HepG2 (cell line): ENCODE data around the gene KCNT2. TPM values are rescaled to one million over a fixed set of nuclear protein-coding genes. Genes with fewer than 3 reads are reported as not detected.

Experiments used
- AKAP8 ChIP-seq: sonication (generic); formaldehyde crosslinking; IDR thresholded peaks from 2 replicates; pipeline ENCODE4 v1.5.1; 2020; ENCODE audit warnings: mild to moderate bottlenecking, missing genetic modification reagents
- BCL6 ChIP-seq: IDR thresholded peaks from 2 replicates; pipeline ENCODE4 v1.6.1; 2016; ENCODE audit warnings: missing genetic modification reagents, missing compliant biosample characterization
- DMAP1 ChIP-seq: IDR thresholded peaks from 2 replicates; pipeline ENCODE4 v1.6.1; 2016
- HOXA3 ChIP-seq: sonication (generic); formaldehyde crosslinking; IDR thresholded peaks from 2 replicates; pipeline ENCODE4 v1.5.0; 2020; ENCODE audit warnings: missing genetic modification reagents
- IRX3 ChIP-seq: sonication (generic); formaldehyde crosslinking; IDR thresholded peaks from 2 replicates; pipeline ENCODE4 v1.8.1; 2023; ENCODE audit warnings: mild to moderate bottlenecking, low read depth, missing genetic modification reagents, borderline replicate concordance
- MAFK ChIP-seq, 2 experiments: IDR thresholded peaks in 1 of 2; conservative IDR thresholded peaks in 1 of 2; 2 replicates each; pipeline ENCODE4 v1.6.1; 2011; ENCODE audit warnings: improper control_type of control experiment in 2 of 2, low read length in 2 of 2
- MAX ChIP-seq: IDR thresholded peaks from 2 replicates; pipeline ENCODE4 v1.6.1; 2012; ENCODE audit warnings: inconsistent platforms
- POLR2G ChIP-seq: fragments of 200-400 bp; formaldehyde crosslinking; IDR thresholded peaks from 2 replicates; pipeline ENCODE4 v1.6.1; 2018; ENCODE audit warnings: mild to moderate bottlenecking, low read depth, low read length, moderate library complexity
- RORA ChIP-seq: sonication (generic); formaldehyde crosslinking; IDR thresholded peaks from 2 replicates; pipeline ENCODE4 v1.5.0; 2020; ENCODE audit warnings: mild to moderate bottlenecking, missing genetic modification reagents, moderate library complexity
- SOX5 ChIP-seq: IDR thresholded peaks from 2 replicates; pipeline ENCODE4 v1.6.1; 2016; ENCODE audit warnings: borderline replicate concordance
- ZNF367 ChIP-seq: sonication (generic); formaldehyde crosslinking; IDR thresholded peaks from 2 replicates; pipeline ENCODE4 v1.4.0; 2020; ENCODE audit warnings: missing genetic modification reagents, borderline replicate concordance
- ZNF496 ChIP-seq: sonication (generic); formaldehyde crosslinking; IDR thresholded peaks from 2 replicates; pipeline ENCODE4 v1.8.1; 2023; ENCODE audit warnings: mild to moderate bottlenecking, moderate library complexity, missing genetic modification reagents; ENCODE audit not compliant: insufficient replicate concordance
- ZNF83 ChIP-seq: sonication (generic); formaldehyde crosslinking; IDR thresholded peaks from 2 replicates; pipeline ENCODE4 v1.4.0; 2020; ENCODE audit warnings: missing genetic modification reagents, mild to moderate bottlenecking, borderline replicate concordance
- polyA plus RNA-seq, 8 experiments: library from polyadenylated mRNA; depleted of rRNA in 3 of 8; stranded (reverse) in 7 of 8; unstranded in 1 of 8; fragments of >200 nt; fragmentation: Illumina TruSeq in 4 of 8; extraction: Trizol in 4 of 8; gene quantifications; 2 replicates each; pipeline versions ENCODE4 v1.2.1 to v1.2.3, GENCODE V29; 2011 to 2016; ENCODE audit warnings: low read depth in 4 of 8, missing spikeins in 1 of 8, mixed read lengths in 1 of 8; ENCODE audit not compliant: insufficient read depth in 1 of 8
- total RNA-seq, 5 experiments: library from RNA; depleted of rRNA; stranded (reverse); fragments of >200 nt; fragmentation: Illumina TruSeq; extraction: Trizol; gene quantifications; 2 replicates each; pipeline ENCODE4 v1.2.3, GENCODE V29; 2016; ENCODE audit warnings: low read depth in 1 of 5
- TF ChIP-seq, protein P1 (sequence below): sonication (generic); formaldehyde crosslinking; IDR thresholded peaks from 2 replicates; pipeline ENCODE4 v1.4.0; 2020; ENCODE audit warnings: missing genetic modification reagents
- TF ChIP-seq, protein P2 (sequence below): sonication (generic); formaldehyde crosslinking; IDR thresholded peaks from 2 replicates; pipeline ENCODE4 v1.8.1; 2022; ENCODE audit warnings: low read depth, mild to moderate bottlenecking, missing genetic modification reagents
- TF ChIP-seq, protein P3 (sequence below): sonication (generic); formaldehyde crosslinking; conservative IDR thresholded peaks from 2 replicates; pipeline ENCODE4 v1.8.0; 2022; ENCODE audit warnings: mild to moderate bottlenecking, moderate library complexity, missing genetic modification reagents

The KCNT2 gene
- total and polyA plus RNA-seq, 2 of the 13 experiments (the other 11 are each of a cell fraction or from before 2014, with no cell fraction given): not detected

DNA sequence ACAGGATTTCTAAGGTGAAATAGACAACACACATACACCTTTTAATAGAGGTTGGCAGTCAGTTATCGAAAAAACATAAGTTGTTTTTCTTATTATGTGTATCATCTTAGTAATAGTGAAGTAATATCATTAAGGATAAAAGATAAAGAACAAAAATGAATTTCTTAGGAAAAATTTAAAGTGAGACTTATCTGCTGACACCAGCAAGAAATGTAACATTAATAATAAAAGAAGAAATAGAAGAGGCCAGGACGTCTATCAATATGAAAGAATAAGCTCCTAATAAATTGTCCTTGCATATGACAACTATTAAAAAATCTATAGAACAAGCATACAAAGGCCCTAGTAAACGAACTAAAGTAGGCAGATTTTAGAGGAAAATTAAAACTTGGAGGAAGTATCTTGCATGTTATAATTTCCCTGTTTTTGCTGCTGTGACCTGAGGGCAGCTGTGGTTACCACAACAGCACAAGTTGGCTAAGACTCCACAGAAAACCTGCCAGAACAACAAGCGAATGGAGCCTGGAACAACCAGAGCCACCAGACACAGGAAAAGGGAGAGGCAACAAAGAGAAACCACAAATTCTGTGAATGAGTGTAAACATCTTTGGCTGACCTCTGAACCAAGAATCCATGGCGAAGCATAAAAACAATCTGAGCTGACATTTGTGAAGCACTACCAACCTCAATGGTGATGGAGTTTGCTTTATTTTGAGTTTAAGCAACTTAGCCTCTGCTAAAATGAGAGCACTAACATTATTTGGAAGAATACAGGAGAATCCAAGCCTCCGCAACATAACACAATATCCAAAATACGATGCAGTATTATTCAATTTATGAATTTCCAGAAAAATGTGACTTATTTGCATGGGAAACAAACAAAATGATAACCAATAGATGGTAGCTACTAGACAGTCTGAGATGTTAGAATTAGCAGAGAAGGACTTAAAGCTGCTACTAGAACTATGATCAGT is 207.5 kb downstream of the KCNT2 start (continued):
- TF ChIP-seq, protein P1, sequence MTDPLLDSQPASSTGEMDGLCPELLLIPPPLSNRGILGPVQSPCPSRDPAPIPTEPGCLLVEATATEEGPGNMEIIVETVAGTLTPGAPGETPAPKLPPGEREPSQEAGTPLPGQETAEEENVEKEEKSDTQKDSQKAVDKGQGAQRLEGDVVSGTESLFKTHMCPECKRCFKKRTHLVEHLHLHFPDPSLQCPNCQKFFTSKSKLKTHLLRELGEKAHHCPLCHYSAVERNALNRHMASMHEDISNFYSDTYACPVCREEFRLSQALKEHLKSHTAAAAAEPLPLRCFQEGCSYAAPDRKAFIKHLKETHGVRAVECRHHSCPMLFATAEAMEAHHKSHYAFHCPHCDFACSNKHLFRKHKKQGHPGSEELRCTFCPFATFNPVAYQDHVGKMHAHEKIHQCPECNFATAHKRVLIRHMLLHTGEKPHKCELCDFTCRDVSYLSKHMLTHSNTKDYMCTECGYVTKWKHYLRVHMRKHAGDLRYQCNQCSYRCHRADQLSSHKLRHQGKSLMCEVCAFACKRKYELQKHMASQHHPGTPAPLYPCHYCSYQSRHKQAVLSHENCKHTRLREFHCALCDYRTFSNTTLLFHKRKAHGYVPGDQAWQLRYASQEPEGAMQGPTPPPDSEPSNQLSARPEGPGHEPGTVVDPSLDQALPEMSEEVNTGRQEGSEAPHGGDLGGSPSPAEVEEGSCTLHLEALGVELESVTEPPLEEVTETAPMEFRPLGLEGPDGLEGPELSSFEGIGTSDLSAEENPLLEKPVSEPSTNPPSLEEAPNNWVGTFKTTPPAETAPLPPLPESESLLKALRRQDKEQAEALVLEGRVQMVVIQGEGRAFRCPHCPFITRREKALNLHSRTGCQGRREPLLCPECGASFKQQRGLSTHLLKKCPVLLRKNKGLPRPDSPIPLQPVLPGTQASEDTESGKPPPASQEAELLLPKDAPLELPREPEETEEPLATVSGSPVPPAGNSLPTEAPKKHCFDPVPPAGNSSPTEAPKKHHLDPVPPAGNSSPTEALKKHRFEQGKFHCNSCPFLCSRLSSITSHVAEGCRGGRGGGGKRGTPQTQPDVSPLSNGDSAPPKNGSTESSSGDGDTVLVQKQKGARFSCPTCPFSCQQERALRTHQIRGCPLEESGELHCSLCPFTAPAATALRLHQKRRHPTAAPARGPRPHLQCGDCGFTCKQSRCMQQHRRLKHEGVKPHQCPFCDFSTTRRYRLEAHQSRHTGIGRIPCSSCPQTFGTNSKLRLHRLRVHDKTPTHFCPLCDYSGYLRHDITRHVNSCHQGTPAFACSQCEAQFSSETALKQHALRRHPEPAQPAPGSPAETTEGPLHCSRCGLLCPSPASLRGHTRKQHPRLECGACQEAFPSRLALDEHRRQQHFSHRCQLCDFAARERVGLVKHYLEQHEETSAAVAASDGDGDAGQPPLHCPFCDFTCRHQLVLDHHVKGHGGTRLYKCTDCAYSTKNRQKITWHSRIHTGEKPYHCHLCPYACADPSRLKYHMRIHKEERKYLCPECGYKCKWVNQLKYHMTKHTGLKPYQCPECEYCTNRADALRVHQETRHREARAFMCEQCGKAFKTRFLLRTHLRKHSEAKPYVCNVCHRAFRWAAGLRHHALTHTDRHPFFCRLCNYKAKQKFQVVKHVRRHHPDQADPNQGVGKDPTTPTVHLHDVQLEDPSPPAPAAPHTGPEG (CRISPR knock-in tag): no peak
- TF ChIP-seq BCL6 (CRISPR knock-in tag) (peak; percentile 68), POLR2G (no peak), DMAP1 (CRISPR knock-in tag) (no peak), MAX (no peak), MAFK (conservative IDR thresholded peaks at IDR 0.05 in 1 of 2, IDR thresholded peaks at IDR 0.05 in 1 of 2; ENCODE audit: low read length in 2 of 2) (peak; percentile 25 to 63; a peak in 3 of 4 replicates), ZNF367 (no peak), RORA (CRISPR knock-in tag) (0 out of 2 replicates have a peak, but pooled peaks have one; percentile 25), HOXA3 (peak; percentile 46; the same call in 1 of the 2 replicates), ZNF496 (CRISPR knock-in tag) (no peak), ZNF83 (CRISPR knock-in tag) (no peak), AKAP8 (CRISPR knock-in tag) (no peak), IRX3 (CRISPR knock-in tag) (no peak), SOX5 (CRISPR knock-in tag) (peak; percentile 87)
- TF ChIP-seq, protein P2, sequence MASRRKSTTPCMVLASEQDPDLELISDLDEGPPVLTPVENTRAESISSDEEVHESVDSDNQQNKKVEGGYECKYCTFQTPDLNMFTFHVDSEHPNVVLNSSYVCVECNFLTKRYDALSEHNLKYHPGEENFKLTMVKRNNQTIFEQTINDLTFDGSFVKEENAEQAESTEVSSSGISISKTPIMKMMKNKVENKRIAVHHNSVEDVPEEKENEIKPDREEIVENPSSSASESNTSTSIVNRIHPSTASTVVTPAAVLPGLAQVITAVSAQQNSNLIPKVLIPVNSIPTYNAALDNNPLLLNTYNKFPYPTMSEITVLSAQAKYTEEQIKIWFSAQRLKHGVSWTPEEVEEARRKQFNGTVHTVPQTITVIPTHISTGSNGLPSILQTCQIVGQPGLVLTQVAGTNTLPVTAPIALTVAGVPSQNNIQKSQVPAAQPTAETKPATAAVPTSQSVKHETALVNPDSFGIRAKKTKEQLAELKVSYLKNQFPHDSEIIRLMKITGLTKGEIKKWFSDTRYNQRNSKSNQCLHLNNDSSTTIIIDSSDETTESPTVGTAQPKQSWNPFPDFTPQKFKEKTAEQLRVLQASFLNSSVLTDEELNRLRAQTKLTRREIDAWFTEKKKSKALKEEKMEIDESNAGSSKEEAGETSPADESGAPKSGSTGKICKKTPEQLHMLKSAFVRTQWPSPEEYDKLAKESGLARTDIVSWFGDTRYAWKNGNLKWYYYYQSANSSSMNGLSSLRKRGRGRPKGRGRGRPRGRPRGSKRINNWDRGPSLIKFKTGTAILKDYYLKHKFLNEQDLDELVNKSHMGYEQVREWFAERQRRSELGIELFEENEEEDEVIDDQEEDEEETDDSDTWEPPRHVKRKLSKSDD (CRISPR knock-in tag): no peak
- TF ChIP-seq, protein P3, sequence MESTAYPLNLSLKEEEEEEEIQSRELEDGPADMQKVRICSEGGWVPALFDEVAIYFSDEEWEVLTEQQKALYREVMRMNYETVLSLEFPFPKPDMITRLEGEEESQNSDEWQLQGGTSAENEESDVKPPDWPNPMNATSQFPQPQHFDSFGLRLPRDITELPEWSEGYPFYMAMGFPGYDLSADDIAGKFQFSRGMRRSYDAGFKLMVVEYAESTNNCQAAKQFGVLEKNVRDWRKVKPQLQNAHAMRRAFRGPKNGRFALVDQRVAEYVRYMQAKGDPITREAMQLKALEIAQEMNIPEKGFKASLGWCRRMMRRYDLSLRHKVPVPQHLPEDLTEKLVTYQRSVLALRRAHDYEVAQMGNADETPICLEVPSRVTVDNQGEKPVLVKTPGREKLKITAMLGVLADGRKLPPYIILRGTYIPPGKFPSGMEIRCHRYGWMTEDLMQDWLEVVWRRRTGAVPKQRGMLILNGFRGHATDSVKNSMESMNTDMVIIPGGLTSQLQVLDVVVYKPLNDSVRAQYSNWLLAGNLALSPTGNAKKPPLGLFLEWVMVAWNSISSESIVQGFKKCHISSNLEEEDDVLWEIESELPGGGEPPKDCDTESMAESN: no peak
